Measurements from ENCODE around the gene UBE2E2.

GRCh38 chr3:23288715-23289114, 85.6 kb downstream of the UBE2E2 start:
- TF ChIP-seq, protein P1, sequence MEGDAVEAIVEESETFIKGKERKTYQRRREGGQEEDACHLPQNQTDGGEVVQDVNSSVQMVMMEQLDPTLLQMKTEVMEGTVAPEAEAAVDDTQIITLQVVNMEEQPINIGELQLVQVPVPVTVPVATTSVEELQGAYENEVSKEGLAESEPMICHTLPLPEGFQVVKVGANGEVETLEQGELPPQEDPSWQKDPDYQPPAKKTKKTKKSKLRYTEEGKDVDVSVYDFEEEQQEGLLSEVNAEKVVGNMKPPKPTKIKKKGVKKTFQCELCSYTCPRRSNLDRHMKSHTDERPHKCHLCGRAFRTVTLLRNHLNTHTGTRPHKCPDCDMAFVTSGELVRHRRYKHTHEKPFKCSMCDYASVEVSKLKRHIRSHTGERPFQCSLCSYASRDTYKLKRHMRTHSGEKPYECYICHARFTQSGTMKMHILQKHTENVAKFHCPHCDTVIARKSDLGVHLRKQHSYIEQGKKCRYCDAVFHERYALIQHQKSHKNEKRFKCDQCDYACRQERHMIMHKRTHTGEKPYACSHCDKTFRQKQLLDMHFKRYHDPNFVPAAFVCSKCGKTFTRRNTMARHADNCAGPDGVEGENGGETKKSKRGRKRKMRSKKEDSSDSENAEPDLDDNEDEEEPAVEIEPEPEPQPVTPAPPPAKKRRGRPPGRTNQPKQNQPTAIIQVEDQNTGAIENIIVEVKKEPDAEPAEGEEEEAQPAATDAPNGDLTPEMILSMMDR (conservative IDR thresholded peaks at IDR 0.05 in 1 of 2, IDR thresholded peaks at IDR 0.05 in 1 of 2; ENCODE audit: extremely low read depth in 1 of 2, insufficient read depth in 1 of 2, low read depth in 1 of 2, low read length in 2 of 2) = no peak
- no peak for TF ChIP-seq EZH2 (IDR thresholded peaks at IDR 0.05; ENCODE audit: borderline replicate concordance, low read length)
